Measurements from ENCODE around the gene B3GNT3. TPM values are rescaled to one million over a fixed set of nuclear protein-coding genes. Genes with fewer than 3 reads are reported as not detected.

The B3GNT3 gene
- total and polyA plus RNA-seq, 9 of the 15 experiments (the other 6 are each of a cell fraction or from before 2014, with no cell fraction given), result 0.06 to 0.11 (median 0.07) TPM; not detected in 6

DNA sequence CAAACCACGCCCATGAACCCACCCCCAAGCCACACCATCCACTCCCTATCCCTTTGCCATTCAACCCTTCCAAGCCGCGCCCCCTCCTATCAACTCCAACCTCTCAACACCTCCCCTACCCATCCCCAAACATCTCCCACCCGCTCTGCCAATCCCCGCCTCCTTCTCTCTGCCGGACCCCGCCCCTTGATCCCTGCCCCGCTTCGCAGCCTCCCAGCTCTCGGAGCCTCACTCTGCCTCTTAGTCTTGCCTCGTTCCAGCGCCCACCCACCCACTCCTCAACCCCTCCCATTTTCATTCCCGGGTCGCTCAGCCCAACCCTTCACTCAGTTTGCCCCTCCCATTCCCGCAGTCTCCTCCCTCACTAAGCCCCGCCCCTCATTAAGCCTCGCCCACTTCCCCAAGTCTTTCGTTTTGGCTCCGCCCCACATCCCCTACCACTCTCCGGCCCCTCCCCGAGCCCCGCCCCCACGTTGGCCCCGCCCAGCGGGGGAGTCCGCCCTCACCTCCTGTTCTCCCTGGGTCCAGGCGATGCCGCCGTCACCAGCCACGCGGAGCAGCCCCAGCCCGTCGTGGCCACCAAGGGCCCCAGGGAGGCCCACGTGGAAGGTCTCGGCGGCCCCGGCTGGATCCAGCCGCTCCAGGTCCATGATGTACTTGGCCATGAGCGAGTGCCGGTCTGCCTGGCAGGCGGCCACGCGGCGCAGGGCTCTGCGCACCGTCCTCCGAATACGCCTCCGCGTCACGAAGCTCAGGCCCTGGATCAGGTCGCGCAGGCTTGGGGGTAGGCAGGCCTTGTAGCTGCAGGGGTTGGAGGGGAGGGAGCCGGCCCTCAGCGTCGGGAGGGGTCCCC lies 47.1 kb downstream of the B3GNT3 start (continued):
- TF ChIP-seq AFF4 (CRISPR knock-in tag; IDR thresholded peaks at IDR 0.05), result no peak; the same call in 1 of the 2 replicates
- peak; percentile 96 for TF ChIP-seq ZNF511 (CRISPR knock-in tag; IDR thresholded peaks at IDR 0.05)
- 0 out of 2 replicates have a peak, but pooled peaks have one; percentile 40 for TF ChIP-seq ZBTB40 (IDR thresholded peaks at IDR 0.05)
- TF ChIP-seq ZBTB40 (CRISPR knock-in tag; IDR thresholded peaks at IDR 0.05), result no peak
- TF ChIP-seq, protein P1, sequence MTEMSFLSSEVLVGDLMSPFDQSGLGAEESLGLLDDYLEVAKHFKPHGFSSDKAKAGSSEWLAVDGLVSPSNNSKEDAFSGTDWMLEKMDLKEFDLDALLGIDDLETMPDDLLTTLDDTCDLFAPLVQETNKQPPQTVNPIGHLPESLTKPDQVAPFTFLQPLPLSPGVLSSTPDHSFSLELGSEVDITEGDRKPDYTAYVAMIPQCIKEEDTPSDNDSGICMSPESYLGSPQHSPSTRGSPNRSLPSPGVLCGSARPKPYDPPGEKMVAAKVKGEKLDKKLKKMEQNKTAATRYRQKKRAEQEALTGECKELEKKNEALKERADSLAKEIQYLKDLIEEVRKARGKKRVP (CRISPR knock-in tag; IDR thresholded peaks at IDR 0.05), result no peak
- TF ChIP-seq NFE2L1 (tag; IDR thresholded peaks at IDR 0.05; ENCODE audit: borderline replicate concordance, low read depth), result no peak
- TF ChIP-seq ZNF24 (IDR thresholded peaks at IDR 0.05), result no peak
- peak; percentile 93; the same call in 1 of the 2 replicates for TF ChIP-seq EP400 (IDR thresholded peaks at IDR 0.05)
- no peak for TF ChIP-seq SRSF7 (optimal IDR thresholded peaks at IDR 0.05; ENCODE audit: low read depth, low read length)
- peak in 1 of 2 experiments; percentile 44; a peak in 1 of 4 replicates for TF ChIP-seq TEAD1 (CRISPR knock-in tag; IDR thresholded peaks at IDR 0.05)

All from K562 (cell line).